Measurements from ENCODE around the gene PTGER1. TPM values are rescaled to one million over a fixed set of nuclear protein-coding genes. Genes with fewer than 3 reads are reported as not detected.
A peak's percentile ranks its signal among the peaks of the same experiment; 100 is the strongest.

The PTGER1 gene
- total and polyA plus RNA-seq, 2 of the 13 experiments (the other 11 are each of a cell fraction or from before 2014, with no cell fraction given): 0.13 TPM; not detected in 1

- TF ChIP-seq ELK4 (CRISPR knock-in tag; IDR thresholded peaks at IDR 0.05; ENCODE audit: borderline replicate concordance) (no peak), ZNF292 (CRISPR knock-in tag; IDR thresholded peaks at IDR 0.05; ENCODE audit: borderline replicate concordance, low read depth) (peak; percentile 36; the same call in 1 of the 2 replicates), SETDB1 (CRISPR knock-in tag; IDR thresholded peaks at IDR 0.05; ENCODE audit: borderline replicate concordance) (no peak), ZBTB43 (CRISPR knock-in tag; conservative IDR thresholded peaks at IDR 0.05) (no peak), MED1 (CRISPR knock-in tag; IDR thresholded peaks at IDR 0.05) (0 out of 2 replicates have a peak, but pooled peaks have one; percentile 15), SSRP1 (CRISPR knock-in tag; IDR thresholded peaks at IDR 0.05) (no peak), ZSCAN31 (CRISPR knock-in tag; IDR thresholded peaks at IDR 0.05; ENCODE audit: low read depth) (0 out of 2 replicates have a peak, but pooled peaks have one; percentile 17), NFATC3 (CRISPR knock-in tag; IDR thresholded peaks at IDR 0.05) (no peak), ZNF713 (CRISPR knock-in tag; IDR thresholded peaks at IDR 0.05) (no peak), HNRNPK (IDR thresholded peaks at IDR 0.05; ENCODE audit: low read depth, low read length, poor library complexity, severe bottlenecking) (no peak), GATAD1 (CRISPR knock-in tag; IDR thresholded peaks at IDR 0.05) (no peak), ZNF329 (CRISPR knock-in tag; IDR thresholded peaks at IDR 0.05; ENCODE audit: low read depth) (0 out of 2 replicates have a peak, but pooled peaks have one; percentile 29), ZNF747 (CRISPR knock-in tag; IDR thresholded peaks at IDR 0.05; ENCODE audit: borderline replicate concordance) (no peak), CREBL2 (CRISPR knock-in tag; IDR thresholded peaks at IDR 0.05; ENCODE audit: borderline replicate concordance) (no peak), FOXP1 (IDR thresholded peaks at IDR 0.05) (no peak), FOXP1 (CRISPR knock-in tag; IDR thresholded peaks at IDR 0.05) (no peak), ZNF660 (CRISPR knock-in tag; IDR thresholded peaks at IDR 0.05; ENCODE audit: borderline replicate concordance, low read depth) (no peak), SIN3A (IDR thresholded peaks at IDR 0.05; ENCODE audit: borderline replicate concordance, low read depth, low read length) (peak; percentile 14; the same call in 1 of the 2 replicates), ZBTB1 (CRISPR knock-in tag; IDR thresholded peaks at IDR 0.05; ENCODE audit: borderline replicate concordance) (no peak), ZNF234 (CRISPR knock-in tag; conservative IDR thresholded peaks at IDR 0.05) (no peak), ZNF772 (CRISPR knock-in tag; IDR thresholded peaks at IDR 0.05) (0 out of 2 replicates have a peak, but pooled peaks have one; percentile 40), KLF6 (CRISPR knock-in tag; IDR thresholded peaks at IDR 0.05) (0 out of 2 replicates have a peak, but pooled peaks have one; percentile 29), ARID4A (CRISPR knock-in tag; IDR thresholded peaks at IDR 0.05; ENCODE audit: borderline replicate concordance) (peak; percentile 42; the same call in 1 of the 2 replicates), ZNF326 (CRISPR knock-in tag; IDR thresholded peaks at IDR 0.05; ENCODE audit: borderline replicate concordance) (no peak)
Observed at GRCh38 chr19:14516746-14517438, 41.7 kb upstream of the PTGER1 start (continued).
